ENCODE data around the gene NUDT13.
"Not testable (repeated sequence)": the region's sequence is repeated elsewhere in the genome, so short reads cannot be mapped to it uniquely, and the experiment has no call there.

DNA sequence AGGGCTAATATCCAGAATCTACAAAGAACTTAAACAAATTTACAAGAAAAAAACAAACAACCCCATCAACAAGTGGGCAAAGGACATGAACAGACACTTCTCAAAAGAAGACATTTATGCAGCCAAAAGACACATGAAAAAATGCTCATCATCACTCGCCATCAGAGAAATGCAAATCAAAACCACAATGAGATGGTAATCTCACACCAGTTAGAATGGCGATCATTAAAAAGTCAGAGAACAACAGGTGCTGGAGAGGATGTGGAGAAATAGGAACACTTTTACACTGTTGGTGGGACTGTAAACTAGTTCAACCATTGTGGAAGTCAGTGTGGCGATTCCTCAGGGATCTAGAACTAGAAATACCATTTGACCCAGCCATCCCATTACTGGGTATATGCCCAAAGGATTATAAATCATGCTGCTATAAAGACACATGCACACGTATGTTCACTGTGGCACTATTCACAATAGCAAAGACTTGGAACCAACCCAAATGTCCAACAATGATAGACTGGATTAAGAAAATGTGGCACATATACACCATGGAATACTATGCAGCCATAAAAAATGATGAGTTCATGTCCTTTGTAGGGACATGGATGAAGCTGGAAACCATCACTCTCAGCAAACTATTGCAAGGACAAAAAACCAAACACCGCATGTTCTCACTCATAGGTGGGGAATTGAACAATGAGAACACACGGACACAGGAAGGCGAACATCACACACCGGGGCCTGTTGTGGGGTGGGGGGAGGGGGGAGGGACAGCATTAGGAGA, 40.6 kb downstream of the NUDT13 start:
- TF ChIP-seq POLR2A, POLR2AphosphoS5 (IDR thresholded peaks at IDR 0.05): not testable (repeated sequence)
- TF ChIP-seq, protein P1, sequence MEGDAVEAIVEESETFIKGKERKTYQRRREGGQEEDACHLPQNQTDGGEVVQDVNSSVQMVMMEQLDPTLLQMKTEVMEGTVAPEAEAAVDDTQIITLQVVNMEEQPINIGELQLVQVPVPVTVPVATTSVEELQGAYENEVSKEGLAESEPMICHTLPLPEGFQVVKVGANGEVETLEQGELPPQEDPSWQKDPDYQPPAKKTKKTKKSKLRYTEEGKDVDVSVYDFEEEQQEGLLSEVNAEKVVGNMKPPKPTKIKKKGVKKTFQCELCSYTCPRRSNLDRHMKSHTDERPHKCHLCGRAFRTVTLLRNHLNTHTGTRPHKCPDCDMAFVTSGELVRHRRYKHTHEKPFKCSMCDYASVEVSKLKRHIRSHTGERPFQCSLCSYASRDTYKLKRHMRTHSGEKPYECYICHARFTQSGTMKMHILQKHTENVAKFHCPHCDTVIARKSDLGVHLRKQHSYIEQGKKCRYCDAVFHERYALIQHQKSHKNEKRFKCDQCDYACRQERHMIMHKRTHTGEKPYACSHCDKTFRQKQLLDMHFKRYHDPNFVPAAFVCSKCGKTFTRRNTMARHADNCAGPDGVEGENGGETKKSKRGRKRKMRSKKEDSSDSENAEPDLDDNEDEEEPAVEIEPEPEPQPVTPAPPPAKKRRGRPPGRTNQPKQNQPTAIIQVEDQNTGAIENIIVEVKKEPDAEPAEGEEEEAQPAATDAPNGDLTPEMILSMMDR (IDR thresholded peaks at IDR 0.05 in 8 of 11, conservative IDR thresholded peaks at IDR 0.05 in 3 of 11), result not testable (repeated sequence)
